ENCODE measurements around the gene GRIFIN.

GRIFIN gene

DNA sequence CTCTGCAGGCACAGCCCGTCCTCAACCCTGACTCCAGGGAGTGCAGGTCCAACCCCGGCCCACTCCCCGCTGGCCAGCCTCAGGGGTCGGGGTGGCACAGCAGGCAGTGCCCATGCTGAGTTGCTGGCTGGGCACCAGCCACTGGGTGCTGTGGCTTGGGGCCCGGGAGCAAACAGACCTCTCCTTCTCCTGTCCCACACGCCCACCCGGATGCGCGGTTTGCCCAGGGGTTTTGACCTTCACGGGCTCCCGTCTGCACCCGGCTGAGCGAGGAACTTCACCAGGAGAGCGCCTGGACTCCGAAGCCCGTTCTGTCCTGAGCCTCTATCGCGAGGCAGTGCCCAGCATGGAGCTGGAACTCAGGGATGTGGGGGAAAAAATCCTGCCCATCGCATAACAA lies 2.6 kb upstream of the GRIFIN start:
- H3K4me3 ChIP-seq (ENCODE audit: low read length) = no peak overlapping the region
- TF ChIP-seq, protein P1, sequence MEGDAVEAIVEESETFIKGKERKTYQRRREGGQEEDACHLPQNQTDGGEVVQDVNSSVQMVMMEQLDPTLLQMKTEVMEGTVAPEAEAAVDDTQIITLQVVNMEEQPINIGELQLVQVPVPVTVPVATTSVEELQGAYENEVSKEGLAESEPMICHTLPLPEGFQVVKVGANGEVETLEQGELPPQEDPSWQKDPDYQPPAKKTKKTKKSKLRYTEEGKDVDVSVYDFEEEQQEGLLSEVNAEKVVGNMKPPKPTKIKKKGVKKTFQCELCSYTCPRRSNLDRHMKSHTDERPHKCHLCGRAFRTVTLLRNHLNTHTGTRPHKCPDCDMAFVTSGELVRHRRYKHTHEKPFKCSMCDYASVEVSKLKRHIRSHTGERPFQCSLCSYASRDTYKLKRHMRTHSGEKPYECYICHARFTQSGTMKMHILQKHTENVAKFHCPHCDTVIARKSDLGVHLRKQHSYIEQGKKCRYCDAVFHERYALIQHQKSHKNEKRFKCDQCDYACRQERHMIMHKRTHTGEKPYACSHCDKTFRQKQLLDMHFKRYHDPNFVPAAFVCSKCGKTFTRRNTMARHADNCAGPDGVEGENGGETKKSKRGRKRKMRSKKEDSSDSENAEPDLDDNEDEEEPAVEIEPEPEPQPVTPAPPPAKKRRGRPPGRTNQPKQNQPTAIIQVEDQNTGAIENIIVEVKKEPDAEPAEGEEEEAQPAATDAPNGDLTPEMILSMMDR (IDR thresholded peaks at IDR 0.05; ENCODE audit: insufficient read depth, low read depth, low read length, missing control alignments) = no peak
- no peak for DNase-seq (ENCODE audit: low read depth)

DNA sequence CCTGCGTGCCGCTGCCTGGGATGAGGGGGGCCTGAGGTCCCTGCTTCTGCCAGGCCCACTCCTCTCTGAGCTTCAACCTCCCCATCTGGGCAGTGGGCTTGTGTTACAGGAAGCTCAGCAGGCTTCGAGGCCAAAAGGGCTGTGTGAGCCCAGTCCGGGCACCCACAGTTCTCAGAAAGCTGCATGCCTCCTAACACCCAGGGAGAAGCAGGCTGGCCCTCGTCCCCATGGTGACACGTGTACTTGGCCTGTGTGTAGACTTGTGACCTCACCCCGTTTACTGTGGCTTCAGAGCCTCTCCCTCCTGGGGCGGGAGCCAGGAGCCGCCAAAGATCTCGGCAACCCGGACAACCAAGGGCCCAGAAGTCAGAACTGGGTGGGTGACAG lies 2.2 kb upstream of the GRIFIN start:
- DNase-seq (ENCODE audit: low read depth) = no peak

DNA sequence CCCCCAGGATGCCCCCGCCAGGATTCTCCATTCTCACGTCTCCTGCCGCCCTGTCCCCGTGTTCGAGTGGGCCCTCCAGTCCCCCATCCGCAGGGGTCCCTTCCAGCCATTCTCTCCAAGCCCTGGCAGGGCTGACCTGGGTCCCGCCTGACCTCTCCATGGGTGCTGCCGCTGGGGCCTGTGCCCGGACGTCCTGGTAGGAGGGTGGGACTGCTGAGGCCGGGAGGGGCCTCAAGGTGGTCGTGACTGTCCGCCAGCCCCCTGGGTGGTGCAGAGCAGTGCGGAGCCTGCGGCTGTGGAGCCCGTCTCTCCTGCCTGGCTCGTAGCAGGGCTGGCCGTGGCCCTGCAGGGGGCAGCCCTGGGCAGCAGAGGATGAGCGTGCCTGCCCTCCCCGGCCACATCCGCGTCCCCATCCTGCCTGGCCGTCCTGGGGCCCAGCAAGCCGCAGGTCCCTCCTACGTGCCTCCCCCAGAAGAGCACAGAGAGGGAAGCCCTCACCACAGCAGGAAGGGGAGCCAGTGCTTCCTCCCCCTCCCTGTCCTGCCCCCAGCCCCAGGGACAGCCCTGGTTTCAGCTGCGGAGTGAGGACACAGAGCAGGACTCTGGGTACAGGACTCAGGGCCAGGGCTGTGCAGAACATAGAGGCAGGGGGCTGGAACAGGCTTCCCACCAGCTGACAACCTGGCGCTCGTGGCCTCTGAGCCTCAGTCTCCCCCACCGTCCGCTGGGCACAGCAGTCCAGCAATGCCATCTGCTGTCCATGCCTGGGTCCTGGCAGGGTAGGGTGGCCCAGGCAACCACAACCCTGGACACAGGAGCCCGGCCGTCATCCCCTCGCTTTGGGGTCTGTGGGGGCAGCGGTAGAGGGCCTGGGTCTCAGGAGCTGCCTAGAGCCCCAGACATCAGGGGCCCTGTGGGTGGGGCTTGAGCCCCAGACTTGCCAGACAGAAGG lies 1.5 kb upstream of the GRIFIN start:
- TF ChIP-seq, protein P1 (IDR thresholded peaks at IDR 0.05; ENCODE audit: insufficient read depth, low read depth, low read length, missing control alignments) = peak; percentile 55
- DNase-seq (ENCODE audit: low read depth) = peak; percentile 47
- no peak overlapping the region for H3K4me3 ChIP-seq (ENCODE audit: low read length)

More for the DNA sequence above, 2.2 kb upstream of the GRIFIN start:
- no peak overlapping the region for H3K4me3 ChIP-seq (ENCODE audit: low read length)
- TF ChIP-seq, protein P1 (IDR thresholded peaks at IDR 0.05; ENCODE audit: insufficient read depth, low read depth, low read length, missing control alignments) = no peak

GRCh38 chr7:2476776-2477446 lies 713 bp upstream of the GRIFIN start:
- no peak for DNase-seq (ENCODE audit: low read depth)
- no peak overlapping the region for H3K4me3 ChIP-seq (ENCODE audit: low read length)
- TF ChIP-seq, protein P1 (IDR thresholded peaks at IDR 0.05; ENCODE audit: insufficient read depth, low read depth, low read length, missing control alignments) = no peak

GRCh38 chr7:2475678-2476015 lies 551 bp downstream of the GRIFIN start:
- TF ChIP-seq, protein P1 (IDR thresholded peaks at IDR 0.05; ENCODE audit: insufficient read depth, low read depth, low read length, missing control alignments) = no peak
- H3K4me3 ChIP-seq (ENCODE audit: low read length) = no peak overlapping the region
- DNase-seq (ENCODE audit: low read depth) = no peak

DNA sequence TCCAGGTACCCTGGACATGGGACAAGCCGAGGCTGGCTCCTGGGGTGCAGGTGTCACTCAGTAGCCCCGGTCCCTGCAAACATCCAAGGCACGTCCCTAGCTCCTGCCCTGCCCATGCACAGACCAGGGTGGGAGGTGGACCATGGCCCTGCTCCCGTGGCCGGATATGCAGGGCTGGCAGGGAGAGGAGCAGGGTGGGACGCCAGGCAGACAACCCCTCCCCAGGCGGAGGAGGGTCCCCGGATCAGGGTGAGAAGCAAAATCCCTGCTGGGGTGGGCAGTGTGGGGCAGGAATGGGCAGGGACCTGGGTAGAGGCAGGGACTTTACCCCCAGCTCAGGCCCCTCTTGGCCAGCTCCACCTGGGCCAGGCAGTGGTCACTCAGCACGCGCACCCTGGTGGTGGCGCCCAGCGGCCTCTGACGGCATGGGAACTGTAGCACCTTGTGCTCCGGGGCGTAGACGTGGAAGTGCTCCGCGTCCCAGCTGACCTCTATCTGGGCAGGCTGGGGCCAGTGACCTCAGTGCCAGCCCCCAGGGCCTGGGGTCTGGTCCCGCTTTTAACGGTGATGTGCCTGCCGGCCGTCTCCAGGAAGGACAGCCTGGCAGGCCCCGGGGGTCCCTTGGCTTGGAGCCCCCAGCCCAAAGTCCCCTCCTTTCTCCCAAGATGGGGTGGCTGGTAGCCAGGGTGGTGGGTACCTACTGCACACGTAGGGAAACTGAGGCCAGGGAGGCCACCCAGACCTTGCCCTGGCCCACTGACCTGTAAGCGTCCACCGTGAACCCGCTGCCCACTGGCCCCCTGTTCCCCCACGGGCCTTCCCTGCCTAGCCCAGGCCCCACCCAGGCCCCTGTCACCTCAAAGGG lies 1.2 kb downstream of the GRIFIN start:
- TF ChIP-seq, protein P1 (IDR thresholded peaks at IDR 0.05; ENCODE audit: insufficient read depth, low read depth, low read length, missing control alignments) = no peak
- no peak overlapping the region for H3K4me3 ChIP-seq (ENCODE audit: low read length)
- no peak for DNase-seq (ENCODE audit: low read depth)

Measured in epithelial cell of esophagus (primary cell).